Measurements from ENCODE around the gene UBE2L5. TPM values are rescaled to one million over a fixed set of nuclear protein-coding genes. Genes with fewer than 3 reads are reported as not detected.

UBE2L5 gene
- total and polyA plus RNA-seq, 2 of the 8 experiments (the other 6 are each of a cell fraction or from before 2014, with no cell fraction given) = not detected

GRCh38 chr13:30431269-30431940 is 9.1 kb downstream of the UBE2L5 start:
- no peak overlapping the region for H2AK5ac ChIP-seq (ENCODE audit: low read depth, low read length)
- no peaks in the 10 kb centered on the region for H4K20me1 ChIP-seq (replicated peaks in 1 of 2; ENCODE audit: control insufficient read depth in 1 of 2, insufficient read depth in 2 of 2, low read length in 2 of 2)
- no peak overlapping the region for H4K91ac ChIP-seq (replicated peaks; ENCODE audit: insufficient read length, low read length)
- H3K56ac ChIP-seq (replicated peaks; ENCODE audit: insufficient read length, low read depth, low read length) = no peak overlapping the region
- no peak overlapping the region for H3K4ac ChIP-seq (replicated peaks; ENCODE audit: insufficient read length, low read depth, low read length)
- no peak overlapping the region for H4K5ac ChIP-seq (ENCODE audit: insufficient read length, low read depth, low read length)
- no peak overlapping the region for H3K27ac ChIP-seq (ENCODE audit: low read depth, low read length)
- H3K4me1 ChIP-seq (replicated peaks in 1 of 4; ENCODE audit: control insufficient read depth in 3 of 4, insufficient read depth in 4 of 4, low read length in 3 of 4) = no peaks in the 10 kb centered on the region
- H3K36me3 ChIP-seq (ENCODE audit: control insufficient read depth in 2 of 4, insufficient read depth in 4 of 4, low read length in 3 of 4) = no peaks in the 10 kb centered on the region
- WGBS, 2 experiments (ENCODE audit: extremely low coverage in 1 of 2, insufficient coverage in 1 of 2, insufficient read length in 1 of 2, insufficient replicate concordance in 2 of 2, low coverage in 1 of 2, low lambda C conversion rate in 2 of 2, missing lambda C conversion rate in 1 of 2) = 89% methylated on average over 2 of the region's 2 CpGs; no CpG with 5 or more reads in 1 of the 2 experiments
- H3K14ac ChIP-seq (ENCODE audit: insufficient read length) = no peak overlapping the region
- H3K79me1 ChIP-seq (ENCODE audit: low read depth, low read length) = no peaks in the 10 kb centered on the region
- DNase-seq (ENCODE audit: low read depth in 1 of 2, low spot score in 2 of 2) (no peak), FAIRE-seq (no peak)
- no peak overlapping the region for H3K18ac ChIP-seq (ENCODE audit: extremely low read depth, low read length)
- no peaks in the 10 kb centered on the region for H3K9me3 ChIP-seq (ENCODE audit: insufficient read depth in 2 of 2, low read depth in 1 of 2, low read length in 1 of 2)
- H2BK12ac ChIP-seq (ENCODE audit: low read depth, low read length) = no peak overlapping the region
- H3K4me2 ChIP-seq (ENCODE audit: insufficient read depth in 1 of 2, low read depth in 2 of 2, low read length in 2 of 2) = no peak overlapping the region
- H3K23me2 ChIP-seq (ENCODE audit: low read depth, low read length) = no peaks in the 10 kb centered on the region
- CTCF ChIA-PET (ENCODE audit: partially characterized antibody) = interaction anchor here (1.3 kb wide), 2 partner anchors 96 to 122 kb away, joined by 3 read pairs; no protein-coding TSS in a partner anchor
- H2BK15ac ChIP-seq (ENCODE audit: low read length) = no peak overlapping the region
- POLR2A ChIA-PET (ENCODE audit: partially characterized antibody) = interaction anchor here (0.7 kb wide), 3 partner anchors 10 to 184 kb away, joined by 3 read pairs; no protein-coding TSS in a partner anchor
- H2BK20ac ChIP-seq (ENCODE audit: low read length) = no peak overlapping the region
- H2AFZ ChIP-seq (ENCODE audit: low read length) = no peak overlapping the region
- no peak overlapping the region for H3K4me3 ChIP-seq (ENCODE audit: extremely low read depth in 1 of 4, insufficient read depth in 2 of 4, low read depth in 3 of 4, low read length in 4 of 4)
- H3K9ac ChIP-seq (replicated peaks in 1 of 4; ENCODE audit: extremely low read depth in 1 of 4, low read depth in 3 of 4, low read length in 3 of 4) = no peak overlapping the region
- no peak overlapping the region for H4K8ac ChIP-seq (ENCODE audit: extremely low read depth, insufficient read depth, low read length)
- H3K79me2 ChIP-seq (ENCODE audit: control insufficient read depth in 1 of 2, insufficient read depth in 2 of 2, low read length in 2 of 2) = no peaks in the 10 kb centered on the region
- no peak overlapping the region for H2BK5ac ChIP-seq (ENCODE audit: low read depth, low read length)
- no peak overlapping the region for H2BK120ac ChIP-seq (replicated peaks; ENCODE audit: low read depth, low read length)
- no peaks in the 10 kb centered on the region for H3K27me3 ChIP-seq (replicated peaks in 1 of 4; ENCODE audit: control insufficient read depth in 3 of 4, extremely low read depth in 1 of 4, insufficient read depth in 3 of 4, low read length in 3 of 4)
- H3K23ac ChIP-seq (ENCODE audit: insufficient read length) = no peak overlapping the region
- no peak for TF ChIP-seq CHD2 (IDR thresholded peaks at IDR 0.05; ENCODE audit: low read length)

Data from H1 (cell line).